Glomerular visceral epithelial cell (primary cell): ENCODE data around the gene GDF7.

Experiments used
- DNase-seq: peaks from one replicate; pipeline ENCODE4 v3.0.0-alpha.2; 2016; ENCODE audit errors: extremely low spot score

GDF7 gene

GRCh38 chr2:20674309-20674965, 7.5 kb downstream of the GDF7 start:
- DNase-seq = no peak

GRCh38 chr2:20674974-20675679, 8.2 kb downstream of the GDF7 start:
- DNase-seq = peak; percentile 84

GRCh38 chr2:20675701-20676352, 8.9 kb downstream of the GDF7 start:
- peak; percentile 31 for DNase-seq

- DNase-seq = no peak
Measured at GRCh38 chr2:20676353-20677215, 9.6 kb downstream of the GDF7 start.

GRCh38 chr2:20677301-20678085, 10.5 kb downstream of the GDF7 start:
- no peak for DNase-seq

- DNase-seq = no peak
Measured at GRCh38 chr2:20678086-20678395, 11.1 kb downstream of the GDF7 start.

GRCh38 chr2:20678780-20679179, 11.8 kb downstream of the GDF7 start:
- DNase-seq = no peak

- DNase-seq = no peak
Measured at GRCh38 chr2:20680744-20681375, 13.9 kb downstream of the GDF7 start.

GRCh38 chr2:20682167-20682920, 15.4 kb downstream of the GDF7 start:
- no peak for DNase-seq

GRCh38 chr2:20684581-20685063, 17.7 kb downstream of the GDF7 start:
- no peak for DNase-seq

- no peak for DNase-seq
Measured at GRCh38 chr2:20687260-20687832, 20.4 kb downstream of the GDF7 start.

- no peak for DNase-seq
Measured at GRCh38 chr2:20689428-20690264, 22.7 kb downstream of the GDF7 start.

- DNase-seq = no peak
Measured at GRCh38 chr2:20691076-20691734, 24.3 kb downstream of the GDF7 start.

GRCh38 chr2:20692081-20692480, 25.1 kb downstream of the GDF7 start:
- DNase-seq = no peak

- no peak for DNase-seq
Measured at GRCh38 chr2:20693317-20693716, 26.4 kb downstream of the GDF7 start.

- DNase-seq = no peak
Measured at GRCh38 chr2:20696366-20696765, 29.4 kb downstream of the GDF7 start.

GRCh38 chr2:20697322-20697934, 30.5 kb downstream of the GDF7 start:
- no peak for DNase-seq
